GM21360 (cell line): ENCODE data around the gene KRT81.
"Not testable (repeated sequence)": the region's sequence is repeated elsewhere in the genome, so short reads cannot be mapped to it uniquely, and the experiment has no call there.

Source experiments
- ATAC-seq: cut with Tn5 transposase; IDR thresholded peaks from one replicate; pipeline ENCODE4 v1.9.1; 2021; ENCODE audit warnings: mild to moderate bottlenecking, moderate library complexity; ENCODE audit not compliant: unreplicated experiment

KRT81 gene

DNA sequence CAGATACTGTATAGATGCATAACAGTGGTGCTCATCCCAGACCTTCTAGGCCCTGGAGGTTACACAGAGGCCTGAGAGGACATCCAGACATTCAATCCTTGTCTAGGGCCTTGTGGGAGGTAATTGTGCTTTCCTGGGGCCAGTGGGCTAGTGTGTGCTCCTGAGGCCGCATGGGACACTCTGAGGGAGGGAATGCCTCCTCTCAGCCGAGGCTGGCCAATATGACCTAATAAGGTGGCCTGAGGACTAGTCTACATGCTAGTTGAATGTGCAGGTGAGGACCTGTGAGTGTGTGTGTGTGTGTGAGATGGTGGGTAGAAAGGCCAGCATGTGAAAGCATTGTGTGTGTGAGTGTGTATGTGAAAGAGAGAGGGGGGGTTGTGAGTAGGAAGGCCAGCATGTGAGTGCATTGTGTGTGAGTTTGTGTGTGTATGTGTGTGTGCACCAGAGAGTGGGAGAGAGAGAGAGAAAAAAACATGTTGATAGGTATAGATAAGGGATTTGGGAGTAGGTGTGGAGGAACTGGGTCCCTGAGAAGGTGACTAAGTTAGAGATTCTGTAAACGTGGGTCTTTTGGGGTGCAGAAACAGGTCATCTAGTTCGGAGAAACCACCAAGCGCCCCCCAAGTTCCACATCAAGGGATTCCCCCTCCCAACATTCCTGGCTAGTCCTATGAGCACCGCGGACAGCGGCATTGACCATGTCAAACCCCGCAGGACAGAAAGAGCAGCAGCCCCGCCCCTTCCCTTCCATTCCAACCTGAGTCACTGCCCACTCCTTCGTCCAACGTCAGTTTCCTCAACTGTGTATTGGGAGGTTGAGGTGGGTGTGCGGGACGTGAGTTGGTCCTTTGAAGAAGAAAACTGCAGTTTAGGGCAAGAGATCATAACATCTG lies 9.7 kb upstream of the KRT81 start:
- ATAC-seq, result no peak

DNA sequence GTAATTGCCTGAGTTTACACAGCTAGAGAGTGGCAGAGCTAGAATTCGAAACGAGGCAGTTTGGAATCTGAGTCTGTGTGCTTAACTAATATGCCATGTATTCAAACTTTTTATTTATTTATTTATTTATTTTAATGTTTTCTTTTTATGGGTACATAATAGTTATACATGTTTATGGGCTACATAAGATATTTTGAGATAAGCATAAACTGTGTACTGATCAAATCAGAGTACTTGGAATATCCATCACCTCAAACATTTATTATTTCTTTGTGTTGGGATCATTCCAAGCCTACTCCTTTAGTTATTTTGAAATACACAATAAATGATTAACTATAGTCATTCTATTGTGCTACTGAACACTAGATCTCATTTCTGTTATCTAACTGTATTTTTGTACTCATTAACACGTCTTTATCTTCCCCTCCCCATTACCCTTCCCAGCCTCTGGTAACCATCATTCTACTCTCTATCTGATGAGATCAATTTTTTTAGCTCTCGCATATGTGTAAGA lies 7.4 kb upstream of the KRT81 start:
- no peak for ATAC-seq

DNA sequence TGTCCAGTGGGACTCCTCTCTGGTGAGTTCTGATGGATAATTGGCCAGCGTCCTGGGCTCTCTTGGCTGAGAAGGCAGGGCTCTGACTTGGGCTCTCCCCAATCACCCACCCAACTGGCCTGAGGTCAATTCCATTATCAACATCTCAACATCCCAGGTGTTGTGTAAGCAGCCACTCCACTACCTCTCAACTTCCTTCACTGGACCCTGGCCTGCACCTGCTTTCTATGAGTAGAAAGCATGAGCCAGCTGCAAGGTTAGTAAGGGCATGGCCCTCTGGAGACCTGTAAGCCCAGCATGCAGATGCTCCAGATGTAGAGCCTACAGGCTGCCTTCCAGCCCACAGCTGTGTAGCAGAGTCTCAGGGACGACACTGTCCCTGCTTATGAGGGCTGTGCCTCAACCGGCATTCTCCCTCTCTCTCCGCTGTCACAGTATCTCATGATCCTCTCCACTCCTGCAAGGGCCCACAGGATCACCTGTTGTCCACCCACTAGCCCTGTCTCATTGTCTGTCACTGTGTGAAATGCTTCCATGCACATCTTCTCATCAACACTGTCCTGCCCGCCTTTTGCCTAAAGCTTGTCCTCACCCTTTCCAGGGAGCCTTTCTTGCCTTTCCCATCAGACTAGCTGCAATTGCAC lies 5.4 kb upstream of the KRT81 start:
- no peak for ATAC-seq

DNA sequence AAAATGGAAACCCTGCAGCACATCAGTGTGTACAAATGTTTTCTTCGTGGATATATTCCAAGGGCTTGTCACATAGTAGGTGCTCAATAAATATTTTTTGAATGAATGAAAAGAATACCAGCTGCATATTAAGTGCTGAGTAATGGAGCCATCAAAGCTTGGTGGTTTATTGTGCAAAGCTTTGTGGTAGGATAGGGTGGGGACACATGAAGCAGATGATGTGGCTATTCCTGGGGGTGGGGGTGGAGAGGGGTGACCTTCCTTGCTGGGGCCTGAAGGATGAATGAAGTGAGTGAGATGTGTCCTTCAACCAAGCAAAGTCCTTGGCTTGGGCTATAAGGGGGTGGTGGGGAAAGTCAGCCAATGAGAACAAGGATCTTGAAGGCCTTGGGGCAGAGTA lies 4.3 kb upstream of the KRT81 start:
- ATAC-seq, result no peak

DNA sequence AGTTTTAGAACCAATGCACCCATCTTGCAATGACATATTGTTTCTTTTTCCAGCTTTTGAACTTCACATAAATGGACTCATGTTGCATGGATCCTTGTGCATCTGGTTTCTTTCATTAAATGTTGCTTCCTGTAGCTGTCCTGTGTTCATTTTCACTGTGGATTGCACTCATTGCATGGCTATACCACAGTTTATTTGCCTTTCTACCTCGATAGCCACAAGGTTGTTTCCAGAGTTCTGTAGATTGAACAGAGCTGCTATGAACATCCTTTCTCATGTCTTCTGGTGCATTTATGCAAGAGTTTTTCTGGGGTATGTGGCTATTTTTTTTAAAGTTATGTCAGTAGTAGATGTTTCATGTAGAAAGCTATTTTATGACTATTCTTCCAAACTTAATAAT lies 3.5 kb upstream of the KRT81 start:
- no peak for ATAC-seq

DNA sequence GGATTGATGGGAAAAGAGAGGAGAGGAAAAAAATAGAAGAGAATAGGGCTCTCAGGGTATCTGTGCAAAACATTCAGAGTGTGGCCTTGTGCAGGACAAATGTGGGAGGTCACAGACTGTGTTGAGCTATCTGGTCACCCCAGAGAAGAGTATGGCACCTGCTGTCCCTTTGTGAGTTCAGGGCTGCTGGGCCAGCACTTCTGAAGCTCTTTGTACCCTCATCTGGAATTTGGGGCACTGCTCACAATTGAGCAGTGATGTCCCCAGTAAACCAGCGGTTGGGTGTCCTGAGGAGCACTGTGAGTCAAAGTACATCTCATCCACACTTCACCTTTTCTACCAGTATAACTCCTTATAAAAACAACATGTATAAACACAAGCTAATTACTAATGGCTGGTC lies 2.6 kb upstream of the KRT81 start:
- no peak for ATAC-seq

DNA sequence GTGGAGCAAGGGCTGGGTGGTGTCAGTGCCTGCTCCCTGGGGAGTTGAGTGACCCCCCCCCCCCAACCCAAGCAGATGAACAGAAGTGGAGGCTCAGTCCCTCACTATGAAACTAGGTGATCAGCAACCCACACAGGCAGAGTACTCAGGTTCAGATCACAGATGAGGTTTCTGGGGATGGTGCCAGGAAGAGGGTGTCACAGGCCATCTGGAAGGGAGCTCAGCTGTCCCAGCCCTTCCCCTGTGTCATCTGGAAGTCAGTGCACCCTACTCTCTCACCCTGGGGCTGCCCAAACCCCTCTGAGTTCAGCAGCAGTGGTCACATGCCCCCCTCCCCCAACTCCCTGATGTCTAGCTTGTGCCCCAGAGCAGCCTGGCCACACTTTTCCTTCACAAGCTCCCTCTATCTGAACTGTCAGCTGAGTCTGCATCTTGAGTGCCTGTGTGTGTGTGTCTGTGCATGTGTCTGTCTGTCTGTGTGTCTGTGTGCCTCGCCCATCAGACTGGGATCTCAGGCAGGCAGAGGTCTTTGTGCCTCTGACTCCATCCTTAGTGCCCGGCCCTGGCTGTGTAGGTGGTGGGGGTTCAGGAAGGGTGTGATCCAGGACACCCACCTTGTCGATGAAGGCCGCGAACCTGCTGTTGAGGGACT lies 725 bp downstream of the KRT81 start:
- not testable (repeated sequence) for ATAC-seq

GRCh38 chr12:52287816-52288805 lies 3.2 kb downstream of the KRT81 start:
- peak; percentile 75 for ATAC-seq

DNA sequence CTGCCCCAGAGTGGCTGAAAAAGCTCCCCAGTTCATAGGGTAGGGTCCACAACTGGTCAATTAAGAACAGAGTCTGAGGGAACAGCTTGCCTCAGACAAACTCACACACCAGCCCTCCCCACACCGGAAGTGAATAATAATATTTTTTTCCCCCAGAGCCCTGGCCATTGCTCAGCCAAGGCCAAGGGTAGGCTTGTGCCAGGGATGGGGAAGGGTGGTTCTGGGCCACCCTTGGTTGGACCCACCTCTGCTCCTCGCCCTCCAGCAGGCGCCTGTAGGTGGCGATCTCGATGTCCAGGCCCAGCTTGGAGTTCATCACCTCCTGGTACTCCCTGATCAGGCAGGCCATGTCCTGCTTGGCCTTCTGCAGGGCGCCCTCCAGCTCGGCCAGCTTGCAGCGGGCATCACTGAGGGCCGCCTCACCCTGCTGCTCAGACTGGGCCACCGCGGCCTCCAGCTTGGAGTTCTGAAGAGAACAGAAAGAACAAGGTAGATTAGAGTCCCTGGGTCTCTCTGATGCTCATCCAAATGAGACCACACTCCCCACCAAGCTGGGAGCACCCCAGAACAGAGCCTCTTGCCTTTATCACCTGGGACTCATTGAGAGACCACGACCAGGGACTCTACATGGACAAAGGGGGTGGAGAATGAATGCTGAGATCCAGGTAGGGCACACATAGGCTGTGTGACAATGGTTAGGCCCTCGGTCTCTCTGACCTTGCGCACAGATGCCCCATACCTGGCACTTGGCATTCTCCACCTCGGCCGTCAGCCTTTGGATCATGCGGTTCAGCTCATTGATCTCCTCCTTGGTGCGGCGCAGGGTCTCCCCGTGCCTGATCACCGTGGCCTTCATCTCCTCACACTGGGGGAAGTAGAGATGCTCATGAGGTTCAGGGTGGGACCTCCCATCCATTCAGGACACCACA lies 4.2 kb downstream of the KRT81 start:
- ATAC-seq, result not testable (repeated sequence)

GRCh38 chr12:52285851-52286530 lies 5.3 kb downstream of the KRT81 start:
- no peak for ATAC-seq

GRCh38 chr12:52285172-52285745 lies 6.1 kb downstream of the KRT81 start:
- no peak for ATAC-seq

- no peak for ATAC-seq
Observed at GRCh38 chr12:52284562-52285171, 6.7 kb downstream of the KRT81 start.

DNA sequence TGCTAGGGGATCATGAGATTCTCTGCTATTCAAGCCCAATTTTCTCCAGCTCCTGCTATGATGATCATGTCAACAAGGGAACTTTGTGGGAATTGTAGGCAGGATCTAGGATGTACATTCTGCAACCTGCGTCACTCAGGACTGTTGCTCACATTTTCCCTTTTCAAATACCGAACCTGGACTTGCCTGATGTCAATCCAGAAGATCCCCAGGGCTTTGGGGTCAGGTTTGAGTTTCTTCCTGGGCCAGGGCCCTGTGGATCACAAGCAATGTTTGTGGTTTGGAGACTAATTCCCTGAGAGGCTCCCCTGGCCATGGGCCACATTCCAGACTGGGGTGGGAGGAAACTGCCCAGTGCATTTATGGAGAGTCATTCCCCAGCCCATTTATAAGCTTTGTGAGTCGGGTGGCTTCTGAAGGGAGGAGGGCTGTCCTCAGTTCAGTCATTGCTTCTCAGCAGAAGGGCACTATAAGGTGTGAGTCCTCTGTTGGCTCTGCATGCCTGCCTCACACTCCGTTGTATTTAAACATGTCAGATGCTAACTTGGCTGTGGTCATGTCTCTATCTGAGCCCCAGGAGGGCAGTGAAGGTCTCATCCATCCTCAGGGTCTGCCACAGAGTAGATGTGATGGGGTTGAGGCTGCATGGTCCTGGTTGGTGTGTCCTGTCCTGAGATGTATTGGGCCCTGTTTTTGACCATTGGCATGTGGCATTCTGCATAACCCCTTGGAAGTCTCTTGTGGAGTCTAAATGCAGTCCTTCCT lies 10.4 kb downstream of the KRT81 start:
- ATAC-seq, result no peak

GRCh38 chr12:52280319-52280795 lies 11.0 kb downstream of the KRT81 start:
- no peak for ATAC-seq

DNA sequence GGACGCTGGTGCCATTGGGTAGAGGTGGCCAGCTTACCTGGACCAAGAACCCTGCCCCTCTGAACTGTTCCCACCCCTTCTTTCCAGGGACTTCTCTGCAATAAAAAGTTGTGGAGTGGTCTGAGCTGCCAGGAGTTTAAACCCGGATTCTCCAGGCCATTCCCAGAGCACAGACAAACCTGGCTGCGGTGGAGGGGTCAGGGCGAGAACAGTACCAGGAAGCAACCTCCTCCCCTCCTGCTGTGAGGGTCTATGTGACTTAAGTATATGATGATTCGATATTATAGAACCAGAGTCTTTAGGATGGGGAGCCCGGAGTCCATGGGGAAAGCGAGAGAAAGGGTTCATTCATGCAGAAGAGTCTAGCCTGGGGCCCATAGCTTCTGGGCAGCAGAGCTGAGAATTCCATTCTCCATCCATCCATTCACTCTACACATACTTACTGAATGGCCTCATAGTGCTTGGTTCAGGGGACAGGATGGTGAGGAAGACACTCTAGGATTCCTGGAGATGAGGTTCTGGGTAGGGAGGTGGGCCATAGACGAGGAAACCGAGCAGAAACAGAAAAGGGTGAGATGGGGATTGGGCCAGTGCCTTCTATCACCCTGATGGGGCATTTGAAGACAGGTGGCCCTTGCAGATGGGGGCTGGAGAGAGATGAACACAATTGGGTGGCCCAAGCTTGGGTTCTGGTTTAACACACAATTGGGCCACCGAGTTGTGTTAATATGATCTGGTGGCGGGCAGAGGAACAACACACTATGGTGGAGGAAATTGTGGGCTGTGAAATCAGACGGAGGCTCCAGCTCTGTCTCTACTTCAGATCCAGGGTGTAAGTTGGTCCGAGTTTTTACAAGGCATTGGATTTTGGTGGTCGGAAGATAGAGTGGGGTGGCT lies 11.7 kb downstream of the KRT81 start:
- no peak for ATAC-seq
